ENCODE data around the gene CDC37. TPM values are rescaled to one million over a fixed set of nuclear protein-coding genes. Genes with fewer than 3 reads are reported as not detected.

CDC37 gene
- total and polyA plus RNA-seq, 7 donors: 106 to 294 (median 129) TPM

DNA sequence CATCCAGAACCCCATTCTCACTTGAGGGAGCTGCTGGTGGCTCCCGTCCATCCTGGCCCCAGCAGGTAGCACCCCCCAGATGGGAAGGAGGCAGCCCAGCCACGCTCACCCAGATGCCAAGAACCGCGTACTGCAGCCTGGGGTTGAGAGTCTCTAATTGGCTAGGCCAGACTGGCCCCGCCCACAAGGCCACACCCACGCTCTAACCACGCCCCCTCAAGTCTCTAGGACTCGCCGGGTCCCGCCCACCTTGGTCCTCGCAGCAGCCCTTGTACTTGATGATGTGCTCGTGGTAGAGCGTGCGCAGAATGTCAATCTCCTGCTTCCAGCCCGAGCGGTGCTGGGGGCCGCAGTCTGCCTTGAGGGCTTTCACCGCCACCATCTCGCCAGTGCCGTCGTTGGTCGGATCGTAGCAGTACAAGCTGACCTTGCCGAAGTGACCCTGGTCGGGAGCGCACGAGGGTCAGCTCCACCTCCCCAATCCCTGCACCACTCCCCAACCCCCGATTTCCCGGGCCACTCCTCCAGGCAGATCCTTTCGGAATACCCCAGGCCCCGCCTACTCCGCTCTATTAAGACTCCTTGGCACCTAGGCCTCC, 49.5 kb downstream of the CDC37 start:
- TF ChIP-seq EP300 (IDR thresholded peaks at IDR 0.05): no peak
- TF ChIP-seq POLR2AphosphoS5 (IDR thresholded peaks at IDR 0.05): no peak
- TF ChIP-seq, protein P1, sequence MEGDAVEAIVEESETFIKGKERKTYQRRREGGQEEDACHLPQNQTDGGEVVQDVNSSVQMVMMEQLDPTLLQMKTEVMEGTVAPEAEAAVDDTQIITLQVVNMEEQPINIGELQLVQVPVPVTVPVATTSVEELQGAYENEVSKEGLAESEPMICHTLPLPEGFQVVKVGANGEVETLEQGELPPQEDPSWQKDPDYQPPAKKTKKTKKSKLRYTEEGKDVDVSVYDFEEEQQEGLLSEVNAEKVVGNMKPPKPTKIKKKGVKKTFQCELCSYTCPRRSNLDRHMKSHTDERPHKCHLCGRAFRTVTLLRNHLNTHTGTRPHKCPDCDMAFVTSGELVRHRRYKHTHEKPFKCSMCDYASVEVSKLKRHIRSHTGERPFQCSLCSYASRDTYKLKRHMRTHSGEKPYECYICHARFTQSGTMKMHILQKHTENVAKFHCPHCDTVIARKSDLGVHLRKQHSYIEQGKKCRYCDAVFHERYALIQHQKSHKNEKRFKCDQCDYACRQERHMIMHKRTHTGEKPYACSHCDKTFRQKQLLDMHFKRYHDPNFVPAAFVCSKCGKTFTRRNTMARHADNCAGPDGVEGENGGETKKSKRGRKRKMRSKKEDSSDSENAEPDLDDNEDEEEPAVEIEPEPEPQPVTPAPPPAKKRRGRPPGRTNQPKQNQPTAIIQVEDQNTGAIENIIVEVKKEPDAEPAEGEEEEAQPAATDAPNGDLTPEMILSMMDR (IDR thresholded peaks at IDR 0.05): no peak
- TF ChIP-seq POLR2A (IDR thresholded peaks at IDR 0.05): no peak
- intact Hi-C loops (cut with DNase I): no loop called here
- no peak for DNase-seq
- H3K27ac ChIP-seq: peak overlapping the region in 1 of 4 donors; percentile 42
- WGBS, 2 donors: 90 to 93% methylated on average over 32 of the region's 32 CpGs
- no peaks in the 10 kb centered on the region for H3K4me1 ChIP-seq
- H3K27me3 ChIP-seq: no peaks in the 10 kb centered on the region
- H3K9me3 ChIP-seq: no peaks in the 10 kb centered on the region
- no peak overlapping the region for H3K4me3 ChIP-seq
- H3K36me3 ChIP-seq: peaks cover 0 to 84% (median 25%) of the 10 kb centered on the region in 4 donors

DNA sequence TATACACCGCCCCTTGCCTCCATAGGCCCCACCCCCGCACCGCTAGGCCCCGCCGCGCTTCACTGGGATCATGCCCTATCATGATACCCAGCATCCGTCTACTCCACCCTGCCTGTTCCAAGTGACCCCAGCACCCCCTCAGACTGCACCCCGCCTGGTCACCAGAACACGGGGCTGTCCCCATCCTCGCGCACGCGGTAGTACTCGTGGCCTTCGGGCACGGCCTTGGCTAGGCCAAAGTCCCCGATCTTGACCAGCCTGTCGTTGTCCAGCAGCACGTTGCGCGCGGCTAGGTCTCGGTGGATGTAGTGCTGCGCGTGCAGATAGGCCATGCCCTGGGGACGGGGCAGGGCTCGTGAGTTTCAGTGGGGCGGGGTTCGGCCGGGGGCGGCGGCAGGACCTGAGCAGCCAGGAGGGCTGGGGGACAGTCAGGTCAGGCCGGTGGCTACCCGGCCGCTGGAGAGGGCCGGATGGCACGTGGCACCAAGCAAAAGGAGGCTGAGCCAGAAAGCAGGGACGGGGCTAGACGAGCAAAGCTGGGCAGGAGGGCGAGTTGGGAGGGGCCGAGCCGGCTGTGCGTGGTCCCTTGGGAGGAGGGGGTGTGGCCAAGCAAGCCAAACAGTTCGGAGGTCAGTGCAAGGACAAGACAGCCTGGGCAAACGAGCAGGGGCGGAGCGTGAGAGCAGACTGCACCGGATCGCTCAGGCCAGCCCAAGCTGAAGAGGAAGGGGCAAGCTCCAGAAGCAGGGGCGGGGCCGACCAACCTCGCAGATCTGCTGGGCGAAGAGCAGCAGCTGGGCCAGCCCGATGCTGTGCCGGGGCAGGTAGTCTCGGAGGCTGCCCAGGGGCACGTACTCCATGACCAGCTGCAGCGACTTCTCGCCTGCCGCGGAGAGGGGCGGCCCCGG, 50.3 kb downstream of the CDC37 start:
- no peak overlapping the region for H3K4me3 ChIP-seq
- TF ChIP-seq POLR2A (IDR thresholded peaks at IDR 0.05) (no peak), EP300 (IDR thresholded peaks at IDR 0.05) (no peak), POLR2AphosphoS5 (IDR thresholded peaks at IDR 0.05) (no peak)
- TF ChIP-seq, protein P1 (IDR thresholded peaks at IDR 0.05): no peak
- no peaks in the 10 kb centered on the region for H3K4me1 ChIP-seq
- peak overlapping the region in 2 of 4 donors; percentile 40 to 42 for H3K27ac ChIP-seq
- no peaks in the 10 kb centered on the region for H3K27me3 ChIP-seq
- 85 to 93% methylated on average over 63 of the region's 63 CpGs for WGBS, 2 donors
- intact Hi-C loops (cut with DNase I): no loop called here
- no peaks in the 10 kb centered on the region for H3K9me3 ChIP-seq
- peak; percentile 74 for DNase-seq
- peaks cover 0 to 76% (median 22%) of the 10 kb centered on the region in 4 donors for H3K36me3 ChIP-seq

DNA sequence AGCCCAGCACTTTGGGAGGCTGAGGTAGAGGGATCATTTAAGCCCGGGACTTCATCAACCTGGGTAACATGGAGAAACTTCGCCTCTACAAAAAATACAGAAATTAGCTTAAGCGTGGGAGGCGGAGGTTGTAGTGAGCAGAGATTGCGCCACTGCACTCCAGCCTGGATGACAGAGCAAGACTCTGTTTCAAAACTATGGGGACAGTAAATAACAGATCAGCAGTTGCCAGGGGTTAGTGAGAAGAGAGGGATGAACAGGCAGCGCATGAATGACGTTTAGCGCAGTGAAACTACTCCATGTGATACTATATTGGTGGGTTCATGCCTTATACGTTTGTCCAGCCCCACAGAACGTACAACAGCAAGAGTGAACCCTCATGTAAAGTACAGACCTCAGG, 56.8 kb downstream of the CDC37 start:
- no peaks in the 10 kb centered on the region for H3K4me1 ChIP-seq
- no peaks in the 10 kb centered on the region for H3K9me3 ChIP-seq
- H3K27ac ChIP-seq: no peak overlapping the region
- no peaks in the 10 kb centered on the region for H3K27me3 ChIP-seq
- intact Hi-C loops (cut with DNase I): no loop called here
- H3K36me3 ChIP-seq: peaks cover 0 to 21% (median 5%) of the 10 kb centered on the region in 4 donors
- no peak for DNase-seq
- H3K4me3 ChIP-seq: no peak overlapping the region
- TF ChIP-seq POLR2A (IDR thresholded peaks at IDR 0.05) (no peak), EP300 (IDR thresholded peaks at IDR 0.05) (no peak), POLR2AphosphoS5 (IDR thresholded peaks at IDR 0.05) (no peak)
- WGBS, 2 donors: 74 to 81% methylated on average over 10 of the region's 10 CpGs

DNA sequence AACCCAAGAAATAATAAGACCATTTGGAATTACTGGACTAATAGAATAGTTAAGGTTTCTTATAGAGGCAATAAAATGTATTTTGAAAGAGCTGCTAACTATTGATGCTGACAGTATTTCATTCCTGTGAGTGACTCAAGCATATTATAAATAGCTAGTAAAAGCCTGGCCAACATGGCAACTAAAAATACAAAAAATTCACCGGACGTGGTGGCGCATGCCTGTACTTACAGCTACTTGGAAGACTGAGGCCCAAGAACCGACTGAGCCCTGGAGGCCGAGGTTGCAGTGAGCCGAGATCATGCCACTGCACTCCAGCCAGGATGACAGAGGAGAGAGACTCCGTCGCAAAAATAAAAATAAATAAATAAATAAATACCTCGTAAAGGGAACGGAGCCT, 58.6 kb downstream of the CDC37 start:
- no peaks in the 10 kb centered on the region for H3K9me3 ChIP-seq
- H3K27me3 ChIP-seq: no peaks in the 10 kb centered on the region
- H3K4me3 ChIP-seq: no peak overlapping the region
- DNase-seq: no peak
- intact Hi-C loops (cut with DNase I): no loop called here
- 86 to 89% methylated on average over 10 of the region's 10 CpGs for WGBS, 2 donors
- peaks cover 0 to 4% (median 1%) of the 10 kb centered on the region in 4 donors for H3K36me3 ChIP-seq
- no peak overlapping the region for H3K27ac ChIP-seq
- H3K4me1 ChIP-seq: no peaks in the 10 kb centered on the region
- TF ChIP-seq POLR2AphosphoS5 (IDR thresholded peaks at IDR 0.05) (no peak), POLR2A (IDR thresholded peaks at IDR 0.05) (no peak), EP300 (IDR thresholded peaks at IDR 0.05) (no peak)
- TF ChIP-seq, protein P1 (IDR thresholded peaks at IDR 0.05): no peak

DNA sequence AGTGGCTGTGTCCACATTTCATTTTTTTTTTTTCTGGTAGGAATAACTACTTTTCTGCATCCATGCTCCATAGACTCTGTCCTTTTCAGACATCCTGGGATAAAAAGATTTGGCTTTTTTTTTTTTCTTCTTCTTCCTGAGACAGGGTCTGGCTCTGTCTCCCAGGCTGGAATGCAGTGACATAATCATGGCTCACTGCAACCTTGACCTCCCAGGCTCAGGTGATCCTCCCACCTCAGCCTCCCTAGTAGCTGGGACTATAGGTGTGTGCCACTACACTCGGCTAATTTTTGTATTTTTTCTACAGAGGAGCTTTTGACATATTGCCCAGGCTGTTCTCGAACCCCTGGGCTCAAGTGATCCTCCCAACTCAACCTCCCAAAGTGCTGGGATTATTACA, 59.8 kb downstream of the CDC37 start:
- H3K36me3 ChIP-seq: no peaks in the 10 kb centered on the region
- intact Hi-C loops (cut with DNase I): no loop called here
- TF ChIP-seq POLR2A (IDR thresholded peaks at IDR 0.05): no peak
- TF ChIP-seq POLR2AphosphoS5 (IDR thresholded peaks at IDR 0.05): no peak
- TF ChIP-seq EP300 (IDR thresholded peaks at IDR 0.05): no peak
- TF ChIP-seq, protein P1 (IDR thresholded peaks at IDR 0.05): no peak

More for the DNA sequence above, 59.8 kb downstream of the CDC37 start:
- no peak for DNase-seq
- Histone ChIP-seq H3K27ac (no peak overlapping the region), H3K27me3 (no peaks in the 10 kb centered on the region), H3K4me3 (no peak overlapping the region), H3K9me3 (no peaks in the 10 kb centered on the region), H3K4me1 (no peaks in the 10 kb centered on the region)
- 68 to 83% methylated on average over 2 of the region's 2 CpGs for WGBS, 2 donors

Data from sigmoid colon (tissue), 7 donors.